OCI-LY3 (cell line): ENCODE results near the gene SHC3.

ENCODE experiments used
- H2AFZ ChIP-seq: fragments of 200-600, 300-600 bp; shearing (Covaris generic); 2 replicates; pipeline ENCODE4 v1.6.0; 2014; ENCODE audit warnings: antibody characterized with exemption, low read depth, low read length
- H3K27ac ChIP-seq: fragments of 200-600, 300-600 bp; sonication (generic); 2 replicates; pipeline ENCODE4 v1.5.1; 2014; ENCODE audit warnings: mild to moderate bottlenecking, low read length, moderate library complexity, mixed read lengths
- H3K27me3 ChIP-seq: fragments of 200-600, 300-600 bp; sonication (generic); 2 replicates; pipeline ENCODE4 v1.6.1; 2014; ENCODE audit warnings: low read depth, low read length, mixed read lengths
- H3K36me3 ChIP-seq: fragments of 200-600, 300-600 bp; sonication (generic); replicated peaks from 2 replicates; pipeline ENCODE3; 2014; ENCODE audit warnings: low read depth, low read length, mixed read lengths
- H3K4me1 ChIP-seq: fragments of 300-600, 200-600 bp; sonication (generic); 2 replicates; pipeline ENCODE4 v1.6.1; 2014; ENCODE audit warnings: low read length, mixed read lengths
- H3K4me2 ChIP-seq: fragments of 200-600, 300-600 bp; sonication (generic); 2 replicates; pipeline ENCODE4 v1.6.1; 2014; ENCODE audit warnings: low read length, mixed read lengths
- H3K4me3 ChIP-seq: fragments of 300-600, 200-600 bp; sonication (generic); 2 replicates; pipeline ENCODE4 v1.5.1; 2014; ENCODE audit warnings: antibody characterized with exemption, mild to moderate bottlenecking, low read length, moderate library complexity
- H3K79me2 ChIP-seq: fragments of 300-600, 200-600 bp; shearing (Covaris generic); 2 replicates; pipeline ENCODE4 v1.6.1; 2014; ENCODE audit warnings: mild to moderate bottlenecking, low read length, mixed read lengths
- H3K9ac ChIP-seq: fragments of 300-600, 200-600 bp; shearing (Covaris generic); 2 replicates; pipeline ENCODE4 v1.6.0; 2014; ENCODE audit warnings: mild to moderate bottlenecking, low read length, moderate library complexity
- H3K9me3 ChIP-seq: fragments of 200-600, 300-600 bp; shearing (Covaris generic); 2 replicates; pipeline ENCODE4 v1.6.1; 2014; ENCODE audit warnings: low read length, mixed read lengths; ENCODE audit not compliant: insufficient read depth
- H4K20me1 ChIP-seq: fragments of 200-600, 300-600 bp; sonication (generic); 2 replicates; pipeline ENCODE4 v1.6.1; 2016; ENCODE audit warnings: low read length, mixed read lengths; ENCODE audit not compliant: insufficient read depth
- CTCF ChIP-seq: fragments of 200-600, 300-600 bp; sonication (generic); IDR thresholded peaks from 2 replicates; pipeline ENCODE4 v1.5.1; 2014; ENCODE audit warnings: antibody characterized with exemption, low read length, low read depth
- EZH2phosphoT487 ChIP-seq: fragments of 200-600 bp; shearing (Covaris generic); IDR thresholded peaks from 2 replicates; pipeline ENCODE4 v1.6.1; 2018; ENCODE audit warnings: antibody characterized with exemption, mixed run types, low read depth

The SHC3 gene

GRCh38 chr9:88990041-88990728 is 188.4 kb downstream of the SHC3 start:
- no peaks in the 10 kb centered on the region for H3K9me3 ChIP-seq
- no peak overlapping the region for H3K9ac ChIP-seq
- no peak overlapping the region for H3K27ac ChIP-seq
- no peak overlapping the region for H3K4me2 ChIP-seq
- H3K4me1 ChIP-seq = peaks cover 15% of the 10 kb centered on the region
- H2AFZ ChIP-seq = no peak overlapping the region
- peaks cover 15% of the 10 kb centered on the region; the same call in 1 of the 2 replicates for H3K27me3 ChIP-seq
- H3K4me3 ChIP-seq = no peak overlapping the region
- H3K36me3 ChIP-seq = no peaks in the 10 kb centered on the region
- H4K20me1 ChIP-seq = no peaks in the 10 kb centered on the region
- no peaks in the 10 kb centered on the region for H3K79me2 ChIP-seq
- TF ChIP-seq EZH2phosphoT487 (no peak), CTCF (no peak)

DNA sequence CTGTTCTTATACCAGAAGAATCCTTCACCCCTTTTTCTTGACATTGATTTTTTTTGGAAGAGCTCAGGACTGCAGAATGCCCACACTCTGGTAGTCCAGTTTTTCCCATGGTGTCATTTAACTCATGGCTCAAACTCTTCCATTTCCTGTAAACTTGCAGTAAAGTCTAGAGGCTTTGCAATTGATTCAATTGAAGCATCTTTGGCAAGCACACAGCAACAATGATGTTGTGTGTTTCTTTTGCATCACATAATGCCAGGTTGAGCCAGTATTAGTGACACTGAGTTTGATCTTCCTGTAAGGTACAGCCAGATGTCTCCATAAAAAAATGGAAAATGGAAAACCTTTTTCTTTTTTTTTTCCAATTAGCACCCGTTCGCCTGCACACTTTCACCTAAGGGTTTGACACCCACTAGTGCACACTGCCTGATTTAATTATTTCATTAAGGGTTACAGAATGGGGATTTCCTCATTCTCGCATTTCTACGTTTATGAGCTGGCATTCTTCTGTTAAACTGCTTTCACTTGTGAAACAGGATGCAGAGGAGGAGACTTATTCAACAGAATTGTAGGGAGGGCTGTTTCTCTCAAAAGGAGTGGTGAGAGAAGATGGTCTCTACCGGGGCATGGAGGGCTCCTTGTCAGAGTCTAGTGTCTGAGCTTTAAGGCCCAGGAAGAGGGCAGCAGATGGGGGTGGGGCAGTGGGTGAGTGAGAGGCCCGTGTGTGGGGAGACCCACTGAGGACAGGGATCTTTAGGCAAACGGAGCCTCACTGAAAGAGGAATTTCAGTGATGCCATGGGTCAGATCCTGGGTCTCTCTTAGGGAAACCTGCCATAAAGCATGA is 189.6 kb downstream of the SHC3 start:
- TF ChIP-seq CTCF = no peak
- TF ChIP-seq EZH2phosphoT487 = no peak
- Histone ChIP-seq H3K27ac (no peak overlapping the region; the same call in 1 of the 2 replicates), H3K27me3 (peaks cover 15% of the 10 kb centered on the region; the same call in 1 of the 2 replicates), H3K79me2 (no peaks in the 10 kb centered on the region), H3K9ac (no peak overlapping the region), H3K4me2 (peak overlapping the region; percentile 65), H3K4me3 (peak overlapping the region; percentile 42), H2AFZ (no peak overlapping the region), H3K4me1 (peaks cover 15% of the 10 kb centered on the region), H4K20me1 (no peaks in the 10 kb centered on the region), H3K36me3 (no peaks in the 10 kb centered on the region), H3K9me3 (no peaks in the 10 kb centered on the region)

DNA sequence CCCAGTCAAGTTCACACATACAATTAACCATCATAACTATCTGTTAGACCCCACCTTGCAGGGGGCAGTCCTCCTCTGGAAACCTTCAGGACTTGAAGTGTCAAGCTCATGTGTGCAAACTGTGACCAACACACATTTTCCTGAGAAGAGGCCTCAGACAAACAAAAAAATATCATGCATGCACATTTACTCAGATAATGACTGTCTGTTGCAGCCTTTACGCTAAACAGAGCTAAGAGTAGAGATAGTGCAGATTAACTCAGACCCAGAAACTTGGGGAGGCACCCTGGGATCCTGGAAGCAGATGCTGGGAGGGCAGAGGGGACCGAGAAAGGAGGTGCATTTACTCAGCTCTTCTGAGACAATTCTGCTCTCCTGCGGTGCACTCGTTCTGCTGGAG is 191.0 kb downstream of the SHC3 start:
- Histone ChIP-seq H4K20me1 (no peaks in the 10 kb centered on the region), H3K9ac (no peak overlapping the region), H3K4me2 (no peak overlapping the region), H3K27ac (no peak overlapping the region), H3K79me2 (no peaks in the 10 kb centered on the region), H3K4me1 (peaks cover 15% of the 10 kb centered on the region), H3K36me3 (no peaks in the 10 kb centered on the region), H3K4me3 (no peak overlapping the region), H3K9me3 (no peaks in the 10 kb centered on the region), H3K27me3 (peaks cover 15% of the 10 kb centered on the region; the same call in 1 of the 2 replicates), H2AFZ (no peak overlapping the region)
- TF ChIP-seq CTCF (no peak), EZH2phosphoT487 (no peak)

GRCh38 chr9:88986776-88987175 is 191.8 kb downstream of the SHC3 start:
- Histone ChIP-seq H2AFZ (no peak overlapping the region), H3K4me1 (peaks cover 15% of the 10 kb centered on the region), H3K27me3 (peaks cover 12% of the 10 kb centered on the region; the same call in 1 of the 2 replicates), H4K20me1 (no peaks in the 10 kb centered on the region), H3K9ac (no peak overlapping the region), H3K9me3 (no peaks in the 10 kb centered on the region), H3K36me3 (no peaks in the 10 kb centered on the region), H3K4me2 (no peak overlapping the region), H3K4me3 (no peak overlapping the region), H3K79me2 (no peaks in the 10 kb centered on the region), H3K27ac (no peak overlapping the region)
- TF ChIP-seq EZH2phosphoT487 (no peak), CTCF (no peak)
